B cell (primary cell): ENCODE data around the gene ARPC1A. TPM values are rescaled to one million over a fixed set of nuclear protein-coding genes. Genes with fewer than 3 reads are reported as not detected.
"Not testable (repeated sequence)": the region's sequence is repeated elsewhere in the genome, so short reads cannot be mapped to it uniquely, and the experiment has no call there.

Source experiments
- ATAC-seq: fragments of 200-7000 bp; cut with Tn5 transposase; one replicate; pipeline ENCODE4 v1.10.0; 2021; ENCODE audit warnings: low read depth, mild to moderate bottlenecking, moderate number of reproducible peaks, moderate library complexity
- CTCF ChIA-PET: fragments of 350-600 bp; sonication (Branson Sonifier 250); formaldehyde crosslinking; loops from one replicate; lab custom pipeline; 2021; ENCODE audit warnings: antibody characterized with exemption, inconsistent platforms; lab: Charles Lee
- POLR2A ChIA-PET: fragments of 350-600 bp; sonication (Branson Sonifier 250); formaldehyde crosslinking; loops from one replicate; lab custom pipeline; 2021; ENCODE audit warnings: antibody characterized with exemption; lab: Charles Lee
- DNase-seq: peaks from one replicate; pipeline ENCODE4 v3.0.0; 2013
- H2AFZ ChIP-seq: 2 replicates; pipeline ENCODE4 v1.6.1; 2012; ENCODE audit warnings: mild to moderate bottlenecking, low read depth, low read length; ENCODE audit not compliant: insufficient read depth, poor library complexity, severe bottlenecking
- H3K27ac ChIP-seq, 2 donors: 1 replicate in 1 of 2; 2 replicates in 1 of 2; pipeline ENCODE4 v1.5.1; 2012 to 2013; ENCODE audit warnings: low read length in 2 of 2, mild to moderate bottlenecking in 2 of 2, moderate library complexity in 1 of 2
- H3K27me3 ChIP-seq, 4 experiments: fragments of 200-600 bp in 1 of 4; sonication (generic) in 1 of 4; replicated peaks in 1 of 4; 1 replicate in 2 of 4; 2 replicates in 2 of 4; pipeline versions ENCODE4 v1.6.1 to v1.7.0; 2013 to 2016; ENCODE audit warnings: low read length in 3 of 4, mild to moderate bottlenecking in 2 of 4, mixed read lengths in 1 of 4, moderate library complexity in 1 of 4; ENCODE audit not compliant: insufficient read depth in 4 of 4, control insufficient read depth in 3 of 4; ENCODE audit errors: control extremely low read depth in 1 of 4
- H3K36me3 ChIP-seq, 2 experiments: replicated peaks in 1 of 2; 1 replicate in 1 of 2; 2 replicates in 1 of 2; pipeline versions ENCODE4 v1.6.1 to v1.7.1; 2013; ENCODE audit warnings: low read length in 1 of 2; ENCODE audit not compliant: insufficient read depth in 2 of 2, control insufficient read depth in 1 of 2; ENCODE audit errors: control extremely low read depth in 1 of 2, extremely low read depth in 1 of 2
- H3K4me1 ChIP-seq, 2 donors: fragments of 200-600 bp in 1 of 2; sonication (generic) in 1 of 2; 1 replicate in 1 of 2; 2 replicates in 1 of 2; pipeline versions ENCODE4 v1.5.1 to v1.6.1; 2013 to 2017; ENCODE audit warnings: low read length in 2 of 2; ENCODE audit not compliant: control insufficient read depth in 2 of 2, insufficient read depth in 2 of 2
- H3K4me2 ChIP-seq: replicated peaks from 2 replicates; pipeline ENCODE3; 2012; ENCODE audit warnings: mild to moderate bottlenecking, low read depth, low read length; ENCODE audit not compliant: poor library complexity, severe bottlenecking
- H3K4me3 ChIP-seq, 5 experiments: fragments of 200-600 bp in 1 of 5; sonication (generic) in 1 of 5; 1 replicate in 3 of 5; 2 replicates in 2 of 5; pipeline versions ENCODE4 v1.5.1 to v1.7.0; 2011 to 2016; ENCODE audit warnings: low read length in 4 of 5, mild to moderate bottlenecking in 4 of 5, low read depth in 2 of 5, control low read depth in 1 of 5, moderate library complexity in 1 of 5; ENCODE audit not compliant: insufficient read depth in 1 of 5; ENCODE audit errors: control extremely low read depth in 1 of 5, extremely low read depth in 1 of 5
- H3K79me2 ChIP-seq: fragments of 200-600 bp; sonication (generic); one replicate; pipeline ENCODE4 v1.6.0; 2016; ENCODE audit warnings: low read length; ENCODE audit not compliant: control insufficient read depth, insufficient read depth
- H3K9ac ChIP-seq: fragments of 200-600 bp; sonication (generic); 2 replicates; pipeline ENCODE4 v1.6.1; 2017; ENCODE audit warnings: mild to moderate bottlenecking, low read length, moderate library complexity
- H3K9me3 ChIP-seq, 3 donors: one replicate each; pipeline versions ENCODE4 v1.6.1 to v1.7.1; 2013; ENCODE audit warnings: low read length in 2 of 3; ENCODE audit not compliant: control insufficient read depth in 2 of 3, insufficient read depth in 1 of 3; ENCODE audit errors: control extremely low read depth in 1 of 3
- H4K20me1 ChIP-seq: 2 replicates; pipeline ENCODE4 v1.6.0; 2012; ENCODE audit warnings: mild to moderate bottlenecking, low read length; ENCODE audit not compliant: insufficient read depth, control insufficient read depth, poor library complexity, severe bottlenecking
- H3K27ac Mint-ChIP-seq: one replicate; pipeline ENCODE4 v1.8.0; 2021; ENCODE audit warnings: mixed read lengths
- H3K27me3 Mint-ChIP-seq: one replicate; pipeline ENCODE4 v1.8.0; 2021; ENCODE audit warnings: mixed read lengths
- H3K4me1 Mint-ChIP-seq: one replicate; pipeline ENCODE4 v1.8.0; 2021; ENCODE audit warnings: mixed read lengths
- H3K4me3 Mint-ChIP-seq: one replicate; pipeline ENCODE4 v1.8.0; 2021; ENCODE audit warnings: mixed read lengths
- H3K9me3 Mint-ChIP-seq: one replicate; pipeline ENCODE4 v1.8.0; 2022; ENCODE audit warnings: mixed read lengths; ENCODE audit not compliant: insufficient read depth
- EZH2 ChIP-seq: IDR thresholded peaks from 2 replicates; pipeline ENCODE4 v1.6.1; 2012; ENCODE audit warnings: borderline replicate concordance, low read depth, mild to moderate bottlenecking, moderate library complexity, low read length; ENCODE audit not compliant: insufficient read depth, poor library complexity, severe bottlenecking
- WGBS: methylation state at CpG from one replicate; pipeline ENCODE4 v1.1.5; 2013; ENCODE audit warnings: missing lambda C conversion rate; ENCODE audit not compliant: insufficient coverage; 5-methylcytosine and 5-hydroxymethylcytosine counted together
- intact Hi-C: fragments of 100-400 bp; cut with micrococcal nuclease; formaldehyde crosslinking; loops from one replicate; pipeline ENCODE4 v1.10.0; 2022
- polyA plus RNA-seq: library from polyadenylated mRNA; depleted of rRNA; stranded (reverse); fragments of >200 nt; gene quantifications from 2 replicates; pipeline ENCODE4 v1.2.3, GENCODE V29; 2012
- total RNA-seq, 2 donors: library from RNA; stranded (reverse); fragments of 120-200 nt in 1 of 2; gene quantifications; 1 replicate in 1 of 2; 2 replicates in 1 of 2; pipeline versions ENCODE4 v1.2.3 to v1.2.4, GENCODE V29; 2013 to 2022
- TF ChIP-seq, protein P1 (sequence below): fragments of 200-600 bp; IDR thresholded peaks from one replicate; pipeline ENCODE4 v1.8.0; 2022; ENCODE audit warnings: antibody characterized with exemption, mild to moderate bottlenecking

Gene ARPC1A
- total and polyA plus RNA-seq, 2 donors (not counting 1 experiment from before 2014, with no cell fraction given) = 41.7 to 45.5 TPM

GRCh38 chr7:99320371-99320770, 5.3 kb upstream of the ARPC1A start:
- H3K27ac ChIP-seq = no peak overlapping the region
- WGBS = 95% methylated on average over 2 of the region's 4 CpGs
- H3K79me2 ChIP-seq = peaks cover 6% of the 10 kb centered on the region
- H4K20me1 ChIP-seq = no peaks in the 10 kb centered on the region
- no peak overlapping the region for H3K4me2 ChIP-seq
- no peaks in the 10 kb centered on the region for H3K27me3 ChIP-seq
- no peaks in the 10 kb centered on the region for H3K9me3 ChIP-seq
- Mint-ChIP-seq H3K27me3 (no peaks in the 10 kb centered on the region), H3K4me1 (no peaks in the 10 kb centered on the region), H3K9me3 (no peaks in the 10 kb centered on the region), H3K4me3 (no peak overlapping the region), H3K27ac (no peak overlapping the region)
- ATAC-seq (no peak), DNase-seq (no peak)
- ChIA-PET CTCF (interaction anchor here (1.1 kb wide), 1 partner anchor 280 kb away, joined by 3 read pairs; no protein-coding TSS in a partner anchor), POLR2A (interaction anchor here (0.6 kb wide), 1 partner anchor 1005 kb away, joined by 3 read pairs; no protein-coding TSS in a partner anchor)
- H3K9ac ChIP-seq = no peak overlapping the region
- TF ChIP-seq, protein P1, sequence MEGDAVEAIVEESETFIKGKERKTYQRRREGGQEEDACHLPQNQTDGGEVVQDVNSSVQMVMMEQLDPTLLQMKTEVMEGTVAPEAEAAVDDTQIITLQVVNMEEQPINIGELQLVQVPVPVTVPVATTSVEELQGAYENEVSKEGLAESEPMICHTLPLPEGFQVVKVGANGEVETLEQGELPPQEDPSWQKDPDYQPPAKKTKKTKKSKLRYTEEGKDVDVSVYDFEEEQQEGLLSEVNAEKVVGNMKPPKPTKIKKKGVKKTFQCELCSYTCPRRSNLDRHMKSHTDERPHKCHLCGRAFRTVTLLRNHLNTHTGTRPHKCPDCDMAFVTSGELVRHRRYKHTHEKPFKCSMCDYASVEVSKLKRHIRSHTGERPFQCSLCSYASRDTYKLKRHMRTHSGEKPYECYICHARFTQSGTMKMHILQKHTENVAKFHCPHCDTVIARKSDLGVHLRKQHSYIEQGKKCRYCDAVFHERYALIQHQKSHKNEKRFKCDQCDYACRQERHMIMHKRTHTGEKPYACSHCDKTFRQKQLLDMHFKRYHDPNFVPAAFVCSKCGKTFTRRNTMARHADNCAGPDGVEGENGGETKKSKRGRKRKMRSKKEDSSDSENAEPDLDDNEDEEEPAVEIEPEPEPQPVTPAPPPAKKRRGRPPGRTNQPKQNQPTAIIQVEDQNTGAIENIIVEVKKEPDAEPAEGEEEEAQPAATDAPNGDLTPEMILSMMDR = no peak
- no peak for TF ChIP-seq EZH2
- peaks cover 7% of the 10 kb centered on the region in 2 donors for H3K4me1 ChIP-seq
- no peak overlapping the region for H3K4me3 ChIP-seq
- H3K36me3 ChIP-seq = no peaks in the 10 kb centered on the region
- H2AFZ ChIP-seq = no peak overlapping the region
- intact Hi-C loops = no loop called here

- CTCF ChIA-PET = interaction anchor here (1.6 kb wide), 1 partner anchor 10 kb away, joined by 8 read pairs; no protein-coding TSS in a partner anchor
- not testable (repeated sequence) for H3K4me3 Mint-ChIP-seq, ATAC-seq
These were observed 3.0 kb upstream of the ARPC1A start for GRCh38 chr7:99322659-99323058.

More at GRCh38 chr7:99322659-99323058, 3.0 kb upstream of the ARPC1A start:
- H3K36me3 ChIP-seq, H3K27me3 Mint-ChIP-seq, H3K9ac ChIP-seq, H3K27ac Mint-ChIP-seq, H3K27me3 ChIP-seq, H3K9me3 ChIP-seq, H3K27ac ChIP-seq, DNase-seq, H2AFZ ChIP-seq, H3K4me2 ChIP-seq, H3K4me3 ChIP-seq, H3K9me3 Mint-ChIP-seq, POLR2A ChIA-PET, intact Hi-C loops: not testable (repeated sequence)
- peaks cover 20 to 23% of the 10 kb centered on the region in 2 donors for H3K4me1 ChIP-seq
- peaks cover 11% of the 10 kb centered on the region for H3K4me1 Mint-ChIP-seq
- peaks cover 29% of the 10 kb centered on the region for H3K79me2 ChIP-seq
- WGBS = 92% methylated on average over 2 of the region's 6 CpGs
- H4K20me1 ChIP-seq = peaks cover 14% of the 10 kb centered on the region
